HG03039 (cell line): ENCODE measurements around the gene TRAPPC6A.

Experiments
- ATAC-seq: cut with Tn5 transposase; IDR thresholded peaks from one replicate; pipeline ENCODE4 v1.9.1; 2021; ENCODE audit warnings: mild to moderate bottlenecking, moderate library complexity; ENCODE audit not compliant: unreplicated experiment

The TRAPPC6A gene

DNA sequence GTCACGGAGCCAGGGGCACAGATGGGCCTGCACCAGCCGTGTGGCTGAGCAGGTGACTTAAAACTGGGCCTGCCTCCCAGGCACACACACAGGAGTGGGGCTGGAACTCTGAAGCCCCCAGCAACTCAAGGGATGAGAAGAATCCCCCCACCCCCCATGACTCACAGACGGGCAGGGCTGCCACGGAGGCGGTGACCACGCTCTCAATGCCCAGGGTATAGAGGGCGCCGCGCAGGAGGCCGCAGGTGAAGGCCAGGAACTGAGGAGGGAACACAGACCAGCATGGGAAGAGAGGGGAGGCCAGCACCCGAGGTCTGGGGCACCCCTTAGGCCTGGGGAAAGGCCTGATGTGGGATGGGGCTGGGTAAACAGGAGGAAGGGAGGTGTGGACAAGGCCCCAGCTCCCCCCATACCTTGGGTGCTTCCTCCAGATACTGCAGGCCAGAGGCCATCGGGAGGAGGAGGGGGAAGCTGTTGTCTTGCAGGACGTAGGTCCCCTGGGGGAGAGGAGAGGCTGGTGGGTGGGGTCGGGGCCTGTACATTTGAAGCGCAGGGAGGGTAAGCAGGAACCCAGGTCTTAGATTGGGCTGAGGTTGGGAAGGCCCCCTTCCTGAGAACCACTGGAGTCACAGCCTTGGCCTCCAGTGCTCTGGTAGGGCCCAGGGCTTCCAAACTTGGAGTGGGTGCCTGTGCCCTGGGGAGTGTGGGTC lies 14.1 kb downstream of the TRAPPC6A start:
- ATAC-seq, result no peak

DNA sequence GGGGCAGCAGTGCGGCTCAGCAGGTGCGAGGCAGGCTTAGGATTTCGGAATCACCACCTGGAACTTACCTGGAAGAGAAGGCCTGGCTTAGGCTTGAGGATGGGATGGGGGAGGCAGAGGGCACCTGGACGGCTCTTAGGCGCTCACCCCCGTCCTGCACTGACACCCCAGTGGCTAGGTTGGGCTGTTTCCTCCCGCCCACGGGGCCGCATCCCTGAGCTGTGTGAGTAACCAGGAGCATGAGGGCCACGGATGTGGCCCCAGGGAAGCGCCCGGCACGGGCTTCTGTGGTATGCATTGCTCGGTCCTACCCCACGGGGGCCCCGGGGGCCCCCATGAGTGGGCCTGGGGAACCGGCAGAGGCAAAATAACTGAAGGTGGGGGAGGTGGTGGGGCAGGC lies 14.9 kb downstream of the TRAPPC6A start:
- no peak for ATAC-seq

GRCh38 chr19:45162608-45163143 lies 15.4 kb downstream of the TRAPPC6A start:
- ATAC-seq, result no peak

DNA sequence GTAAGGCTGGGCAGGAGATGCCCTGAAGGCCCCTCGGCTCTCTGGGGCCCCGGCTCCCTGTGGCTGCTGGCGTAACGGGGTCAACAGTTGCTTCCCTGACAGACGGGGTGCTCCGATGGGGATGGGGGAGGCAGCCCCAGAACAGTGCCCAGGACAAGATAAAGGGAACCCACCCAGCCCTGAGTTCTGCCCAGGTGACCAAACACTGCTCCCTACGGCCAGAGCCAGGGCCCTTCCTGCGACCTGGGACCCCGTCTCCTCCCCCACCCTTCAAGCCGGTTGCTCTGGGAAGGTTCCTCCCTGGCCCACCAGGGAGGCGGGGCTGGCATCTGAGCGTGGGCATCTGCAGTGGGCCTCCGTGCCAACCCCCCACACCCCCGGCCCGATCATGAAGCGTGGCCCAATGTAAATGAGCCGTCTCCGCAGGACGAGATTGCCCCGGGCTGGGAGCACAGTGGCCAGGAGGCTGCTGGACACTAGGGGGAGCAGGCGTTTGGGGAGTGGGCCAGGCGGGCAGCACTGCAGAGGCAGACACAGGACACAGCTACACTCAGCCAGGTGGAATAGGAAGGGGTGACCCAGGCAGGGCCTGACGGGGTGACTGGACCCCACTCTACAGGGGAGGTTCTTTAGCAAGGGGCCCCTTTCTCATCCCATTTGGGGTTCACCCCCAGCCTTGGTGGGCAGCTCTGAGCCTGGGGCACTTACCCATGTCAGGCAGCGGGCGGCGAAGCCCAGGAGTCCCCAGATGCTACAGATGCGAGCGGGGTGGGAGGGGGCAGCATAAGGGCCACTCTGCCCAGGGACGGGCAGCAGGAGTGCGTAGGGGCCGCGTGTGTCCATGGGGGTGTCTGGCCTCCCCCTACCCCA lies 16.1 kb downstream of the TRAPPC6A start:
- ATAC-seq, result no peak

DNA sequence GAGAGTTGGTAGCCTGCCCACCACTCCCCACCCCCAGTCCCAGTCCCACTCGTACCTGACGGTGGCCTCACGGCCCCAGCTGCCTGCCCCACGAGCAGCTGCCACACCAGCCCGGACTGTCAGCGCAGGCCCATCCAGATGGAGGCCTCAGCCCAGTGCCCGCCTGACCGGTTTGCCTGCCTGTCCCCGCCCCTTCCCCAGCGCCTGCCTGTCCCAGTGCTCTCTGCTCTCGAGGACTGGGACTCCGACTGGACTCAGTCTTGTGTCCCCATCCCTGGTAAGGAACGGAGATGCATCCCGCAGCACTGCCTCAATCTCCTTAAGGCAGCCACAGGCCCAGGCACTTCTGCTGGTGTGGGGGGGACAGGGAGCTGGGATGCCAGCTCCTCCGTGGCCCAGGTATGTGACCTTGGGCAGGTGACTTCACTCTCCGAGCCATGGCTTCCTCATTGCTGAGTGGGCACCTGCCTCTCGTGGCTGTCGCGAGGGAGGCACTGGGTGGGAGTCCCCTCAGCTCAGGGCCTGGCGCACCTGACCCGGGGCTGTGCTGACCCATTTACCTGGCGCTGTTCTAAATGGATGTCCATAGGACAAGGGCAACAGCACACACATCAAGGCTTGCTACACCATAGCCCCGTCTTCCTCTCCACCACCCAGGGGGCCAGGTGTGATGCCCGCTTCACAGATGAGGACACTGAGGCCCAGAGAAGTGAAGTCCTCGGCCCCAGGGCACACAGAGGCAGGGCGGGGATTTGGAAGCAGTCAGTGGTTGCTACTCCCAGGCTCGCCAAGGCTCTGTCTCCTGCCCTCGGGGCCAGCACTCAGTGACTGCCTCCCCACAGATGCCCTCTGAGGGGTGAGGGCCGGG lies 16.9 kb downstream of the TRAPPC6A start, which contains the start of gene NKPD1:
TSS of gene NKPD1 (minus strand) at position 113 of the 868 bp plus-strand sequence. CDS start 832 bp downstream, outside the sequence.
- no peak for ATAC-seq

DNA sequence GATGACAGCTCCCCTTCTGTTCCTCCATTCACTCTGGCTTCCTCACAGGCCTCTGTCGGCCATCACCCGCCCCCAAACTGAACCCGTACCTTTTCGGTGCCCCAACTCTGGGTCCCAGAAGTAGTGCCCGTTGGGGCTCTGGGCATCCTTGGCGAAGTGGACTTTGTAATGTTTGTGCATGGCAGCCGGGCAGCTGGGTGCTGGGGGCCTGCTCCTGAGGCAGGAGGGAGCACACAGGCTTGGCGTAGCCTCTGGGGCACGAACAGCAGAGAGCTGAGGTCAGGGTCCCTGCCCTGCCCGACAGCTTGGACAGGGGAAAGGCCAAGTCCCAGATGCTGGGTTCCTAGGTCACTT lies 18.1 kb downstream of the TRAPPC6A start:
- no peak for ATAC-seq

DNA sequence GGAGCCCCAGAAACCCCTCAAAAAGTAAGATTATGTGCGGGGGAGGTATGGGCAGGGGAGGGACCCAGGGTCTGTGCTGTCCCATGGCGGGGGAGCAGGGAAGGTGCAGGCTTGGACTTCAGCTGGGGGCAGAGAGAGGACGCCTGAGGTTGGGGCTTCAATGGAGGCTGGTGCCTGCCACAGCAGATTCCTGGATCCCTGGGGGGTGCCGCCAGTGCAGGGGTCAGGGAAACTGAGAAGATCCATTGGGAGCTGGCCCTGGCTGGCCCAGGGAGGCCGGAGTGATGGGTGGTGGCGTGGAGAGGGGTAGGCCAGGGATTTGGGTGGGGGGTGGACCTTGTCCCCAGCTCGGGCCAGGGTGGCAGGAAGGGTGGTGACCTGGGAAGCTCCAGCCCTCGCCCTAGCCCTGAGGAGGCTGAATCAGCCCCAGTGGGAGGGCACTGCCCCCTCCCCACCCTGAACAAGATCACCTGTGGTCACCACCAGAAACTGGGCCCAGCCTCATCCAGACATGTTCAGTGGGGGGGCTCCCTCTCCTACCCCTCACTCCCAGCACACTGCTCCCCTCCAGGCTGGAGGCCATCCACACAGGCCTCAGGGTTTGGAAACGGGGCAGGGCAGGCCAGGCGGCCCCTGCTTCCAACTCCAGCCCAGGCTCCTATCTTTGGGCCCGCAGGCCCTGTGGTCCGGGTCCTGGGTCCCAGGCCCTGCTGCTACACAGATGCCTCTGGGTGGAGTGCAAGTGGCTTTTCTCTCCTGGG lies 18.6 kb downstream of the TRAPPC6A start:
- no peak for ATAC-seq

DNA sequence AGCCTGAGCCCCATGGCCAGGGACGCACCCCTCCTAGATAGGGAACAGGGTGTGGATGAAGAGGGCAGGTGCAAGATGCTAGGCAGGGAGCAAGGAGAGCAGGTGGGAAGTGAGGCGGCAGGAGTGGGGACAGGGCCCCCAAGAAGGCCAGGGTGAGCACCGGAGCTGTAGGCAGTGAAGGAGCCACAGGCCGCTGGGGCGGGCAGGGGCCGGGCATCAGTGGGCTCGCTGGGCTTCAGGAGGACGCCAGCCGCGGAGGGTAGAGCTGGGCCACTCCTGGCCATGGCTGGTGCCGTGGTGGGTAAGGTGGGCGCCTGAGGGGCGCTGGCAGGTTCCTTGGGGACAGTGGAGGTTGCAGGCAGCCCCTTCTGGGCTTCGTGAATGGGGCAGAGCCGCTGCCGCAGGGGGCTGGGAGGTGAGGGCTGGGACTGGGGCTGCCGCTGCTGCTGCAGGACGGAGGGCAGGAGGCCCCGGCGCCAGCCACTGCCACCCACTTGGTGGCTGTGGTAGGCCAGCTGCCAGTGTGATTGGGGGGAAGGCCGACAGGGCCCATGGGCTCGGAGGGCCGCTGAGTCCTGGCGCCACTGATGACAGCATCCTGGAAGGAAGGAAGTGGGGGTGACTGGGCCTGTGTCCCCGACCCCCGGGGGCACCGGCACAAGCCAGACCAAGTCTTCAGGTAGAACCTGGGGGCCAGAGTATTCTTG lies 19.4 kb downstream of the TRAPPC6A start:
- ATAC-seq, result no peak

DNA sequence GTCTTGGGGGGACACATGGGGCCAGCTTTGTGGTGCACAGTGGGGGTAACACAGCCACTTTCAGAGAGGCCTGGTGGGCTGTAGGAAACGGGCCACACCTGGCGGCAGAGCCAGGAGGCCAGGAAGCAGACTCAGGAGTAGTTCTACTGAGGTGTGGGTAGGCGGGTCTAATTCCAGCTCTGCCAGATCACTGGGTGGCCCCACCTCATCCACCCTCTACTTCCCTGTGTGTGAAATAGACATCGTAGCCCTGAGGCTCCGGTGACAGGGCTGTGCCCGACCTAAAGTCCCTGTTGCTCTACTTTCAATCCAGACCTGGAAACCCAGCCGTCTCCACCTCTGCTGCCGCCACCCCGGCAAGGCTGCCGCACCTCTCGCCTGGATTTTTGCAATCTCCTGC lies 21.3 kb downstream of the TRAPPC6A start:
- ATAC-seq, result no peak

DNA sequence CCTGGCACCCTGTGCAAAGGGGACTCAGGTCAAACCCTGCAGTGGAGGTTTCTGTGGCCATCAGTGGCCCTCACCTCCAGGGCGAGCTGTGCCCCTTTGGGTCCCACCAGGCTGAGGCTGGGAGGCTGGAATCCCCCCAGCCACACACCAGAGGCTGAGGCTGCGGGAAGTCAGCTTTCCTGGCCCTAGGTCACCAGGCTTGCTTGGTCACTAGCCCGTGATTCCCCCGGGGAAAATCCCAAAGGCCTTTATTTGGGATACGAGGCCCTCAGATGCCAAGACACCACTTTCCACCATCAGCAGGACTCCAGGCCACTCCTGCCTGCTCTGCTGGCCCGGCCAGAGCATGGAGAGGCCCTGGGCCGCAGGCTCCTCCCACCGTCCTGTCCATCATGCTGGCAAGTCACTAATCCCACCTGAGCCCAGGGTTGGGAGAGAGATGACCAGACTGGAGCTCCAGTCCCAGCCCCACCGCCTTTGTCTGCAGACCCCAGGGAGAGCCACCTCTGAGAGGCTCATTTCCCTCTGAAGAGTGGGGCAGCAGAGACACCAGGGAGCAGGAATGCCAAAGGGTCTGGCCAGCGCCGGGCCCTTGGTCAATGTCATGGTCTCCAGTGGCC lies 21.9 kb downstream of the TRAPPC6A start:
- no peak for ATAC-seq

GRCh38 chr19:45154064-45154827 lies 23.8 kb downstream of the TRAPPC6A start:
- ATAC-seq, result no peak

DNA sequence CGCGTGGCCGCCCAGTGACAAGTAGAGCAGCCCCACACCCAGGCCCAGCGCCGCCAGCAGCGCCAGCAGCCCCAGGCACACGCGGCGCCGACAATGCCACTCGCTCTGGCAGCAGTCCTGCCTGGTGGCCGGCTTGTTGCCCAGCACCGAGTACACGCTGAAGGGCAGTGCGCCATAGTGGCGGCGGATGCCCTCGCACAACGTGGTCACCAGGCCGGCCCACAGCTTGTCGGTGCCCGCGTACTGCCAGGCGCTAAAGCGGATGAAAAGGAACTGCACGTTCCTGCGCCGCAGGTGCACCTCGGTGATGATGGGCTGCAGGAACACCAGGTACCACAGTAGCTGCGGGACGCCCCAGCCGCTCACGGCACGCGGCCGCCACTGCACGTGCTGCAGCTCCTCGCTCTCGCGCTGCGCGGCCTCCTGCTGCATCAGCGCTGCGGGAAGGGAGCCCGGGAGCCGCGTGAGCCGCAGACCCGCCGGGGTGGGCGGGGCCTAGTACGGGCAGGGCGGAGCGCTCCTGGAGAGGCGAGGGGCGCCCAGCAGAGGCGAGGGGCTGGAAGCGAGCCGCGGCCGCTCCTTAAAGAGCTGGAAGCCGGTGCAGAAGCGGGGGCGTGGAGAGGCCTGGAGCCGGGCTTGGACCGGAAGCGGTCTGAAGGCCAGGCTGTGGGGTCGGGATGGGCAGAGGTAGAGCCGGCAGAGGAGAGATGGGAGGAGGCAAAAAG lies 24.5 kb downstream of the TRAPPC6A start:
- no peak for ATAC-seq

DNA sequence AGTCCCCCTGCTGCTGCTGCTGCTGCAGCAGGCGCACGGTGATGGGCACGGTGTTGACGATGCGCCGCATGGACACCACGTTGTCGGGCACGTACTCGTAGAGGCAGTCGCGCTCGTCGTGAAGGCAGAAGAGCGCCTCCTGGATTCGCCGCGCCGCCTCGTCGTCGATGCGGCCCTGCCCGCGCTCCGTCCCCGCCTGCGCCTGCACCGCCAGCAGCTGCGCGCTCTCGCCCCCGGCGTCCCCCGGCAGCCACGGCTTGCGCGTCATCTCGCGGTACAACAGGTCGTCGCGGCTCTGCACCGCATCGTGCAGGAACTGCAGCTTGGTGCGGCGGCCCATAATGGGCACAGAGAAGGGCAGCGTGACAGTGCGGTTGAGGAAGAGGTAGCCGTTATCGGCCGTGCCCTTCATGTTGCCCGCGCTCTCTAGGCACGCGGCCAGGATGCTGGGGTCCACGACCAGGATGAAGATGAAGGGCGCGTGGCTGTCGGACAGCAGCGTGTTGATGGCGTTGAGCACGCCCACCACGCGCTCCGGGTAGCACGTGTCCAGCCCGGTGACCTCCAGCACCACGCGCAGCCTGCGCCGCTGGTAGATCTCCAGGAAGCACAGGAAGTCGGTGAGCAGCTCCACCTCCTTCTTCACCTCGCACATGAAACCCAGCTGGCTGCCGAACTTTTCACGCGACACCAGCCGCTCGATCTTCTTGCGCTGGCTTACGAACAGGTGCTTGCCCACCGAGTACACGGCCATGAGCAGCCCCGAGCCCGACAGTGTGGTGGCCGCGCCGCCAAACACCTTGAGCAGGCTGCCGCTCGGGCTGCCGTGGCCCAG lies 25.3 kb downstream of the TRAPPC6A start:
- ATAC-seq, result no peak

GRCh38 chr19:45151821-45152503 lies 26.1 kb downstream of the TRAPPC6A start:
- no peak for ATAC-seq

DNA sequence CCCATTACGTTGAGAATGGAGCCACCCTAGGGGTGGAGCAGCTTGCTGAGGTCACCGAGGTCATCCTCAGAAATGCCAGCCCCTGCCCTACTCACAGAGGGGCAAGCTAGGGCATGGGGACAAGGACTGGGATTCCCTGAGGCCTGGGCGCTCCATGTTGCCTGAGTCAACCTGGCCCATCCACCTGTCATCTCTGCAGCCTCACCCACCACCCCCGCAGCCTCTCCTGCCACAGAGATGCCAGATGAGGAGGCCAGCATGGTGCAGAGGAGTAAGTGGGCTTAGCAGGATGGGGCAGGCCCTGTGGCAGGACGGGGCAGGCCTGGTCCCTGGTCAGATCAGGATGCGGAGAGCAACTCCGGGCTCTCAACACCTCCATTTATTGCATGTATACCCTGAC lies 26.7 kb downstream of the TRAPPC6A start:
- no peak for ATAC-seq

GRCh38 chr19:45150751-45151281 lies 27.2 kb downstream of the TRAPPC6A start:
- no peak for ATAC-seq
